Stimulated activated CD8-positive, alpha-beta memory T cell treated with anti-CD3 and anti-CD28 coated beads, Interleukin-12 subunit alpha, Interleukin-12 subunit beta, amount 100 ng/mL, for 1 hour (primary cell): ENCODE data around the gene SPATA31D1.
"Not testable (repeated sequence)": the region's sequence is repeated elsewhere in the genome, so short reads cannot be mapped to it uniquely, and the experiment has no call there.

Experiments
- DNase-seq: peaks from one replicate; pipeline ENCODE4 v3.0.0-alpha.2; 2020; ENCODE audit warnings: low read depth

Gene SPATA31D1

GRCh38 chr9:81988472-81988871, at the start of gene SPATA31D1:
TSS of gene SPATA31D1 (plus strand) at chr9:81988772. CDS start at chr9:81988819, 47 bp downstream.
- DNase-seq: not testable (repeated sequence)

- not testable (repeated sequence) for DNase-seq
Observed at GRCh38 chr9:81943393-81943792, 45.2 kb upstream of the SPATA31D1 start, which contains the start of gene SPATA31D3. TSS of gene SPATA31D3 (plus strand) at chr9:81943500. CDS start at chr9:81943586, 86 bp downstream.

GRCh38 chr9:81948650-81949049, 39.9 kb upstream of the SPATA31D1 start:
- not testable (repeated sequence) for DNase-seq

GRCh38 chr9:81953096-81953495, 35.5 kb upstream of the SPATA31D1 start:
- DNase-seq: no peak

- DNase-seq: no peak
Observed at GRCh38 chr9:81955625-81956024, 32.9 kb upstream of the SPATA31D1 start.

- no peak for DNase-seq
Observed at GRCh38 chr9:81964218-81965171, 24.1 kb upstream of the SPATA31D1 start.

- no peak for DNase-seq
Observed at GRCh38 chr9:81968026-81968425, 20.5 kb upstream of the SPATA31D1 start.

- DNase-seq: no peak
Observed at GRCh38 chr9:81969971-81970370, 18.6 kb upstream of the SPATA31D1 start.

- no peak for DNase-seq
Observed at GRCh38 chr9:81971727-81972126, 16.8 kb upstream of the SPATA31D1 start.

- no peak for DNase-seq
Observed at GRCh38 chr9:81974764-81975163, 13.8 kb upstream of the SPATA31D1 start.

GRCh38 chr9:81976351-81976750, 12.2 kb upstream of the SPATA31D1 start:
- no peak for DNase-seq

GRCh38 chr9:81979196-81979595, 9.4 kb upstream of the SPATA31D1 start:
- no peak for DNase-seq

- no peak for DNase-seq
Observed at GRCh38 chr9:81980568-81980967, 8.0 kb upstream of the SPATA31D1 start.

- DNase-seq: no peak
Observed at GRCh38 chr9:81981883-81982282, 6.7 kb upstream of the SPATA31D1 start.

- DNase-seq: no peak
Observed at GRCh38 chr9:81984928-81985327, 3.6 kb upstream of the SPATA31D1 start.

GRCh38 chr9:81986051-81986450, 2.5 kb upstream of the SPATA31D1 start:
- no peak for DNase-seq

- DNase-seq: no peak
Observed at GRCh38 chr9:81989700-81990099, 1.1 kb downstream of the SPATA31D1 start.

GRCh38 chr9:81993656-81994055, 5.1 kb downstream of the SPATA31D1 start:
- DNase-seq: no peak

GRCh38 chr9:81999806-82000205, 11.2 kb downstream of the SPATA31D1 start:
- no peak for DNase-seq

- DNase-seq: no peak
Observed at GRCh38 chr9:82010711-82011110, 22.1 kb downstream of the SPATA31D1 start.

- no peak for DNase-seq
Observed at GRCh38 chr9:82011133-82011532, 22.6 kb downstream of the SPATA31D1 start.

- no peak for DNase-seq
Observed at GRCh38 chr9:82012276-82012675, 23.7 kb downstream of the SPATA31D1 start.

GRCh38 chr9:82020331-82020730, 31.8 kb downstream of the SPATA31D1 start:
- DNase-seq: no peak

- DNase-seq: no peak
Observed at GRCh38 chr9:82021198-82021597, 32.6 kb downstream of the SPATA31D1 start.
